Kidney capillary endothelial cell (primary cell): Measurements from ENCODE around the gene EDA2R.
A peak's percentile ranks its signal among the peaks of the same experiment; 100 is the strongest.

Experiments used
- DNase-seq: peaks from one replicate; pipeline ENCODE4 v3.0.0-alpha.2; 2018; ENCODE audit warnings: low spot score

EDA2R gene, protein sequence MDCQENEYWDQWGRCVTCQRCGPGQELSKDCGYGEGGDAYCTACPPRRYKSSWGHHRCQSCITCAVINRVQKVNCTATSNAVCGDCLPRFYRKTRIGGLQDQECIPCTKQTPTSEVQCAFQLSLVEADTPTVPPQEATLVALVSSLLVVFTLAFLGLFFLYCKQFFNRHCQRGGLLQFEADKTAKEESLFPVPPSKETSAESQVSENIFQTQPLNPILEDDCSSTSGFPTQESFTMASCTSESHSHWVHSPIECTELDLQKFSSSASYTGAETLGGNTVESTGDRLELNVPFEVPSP

DNA sequence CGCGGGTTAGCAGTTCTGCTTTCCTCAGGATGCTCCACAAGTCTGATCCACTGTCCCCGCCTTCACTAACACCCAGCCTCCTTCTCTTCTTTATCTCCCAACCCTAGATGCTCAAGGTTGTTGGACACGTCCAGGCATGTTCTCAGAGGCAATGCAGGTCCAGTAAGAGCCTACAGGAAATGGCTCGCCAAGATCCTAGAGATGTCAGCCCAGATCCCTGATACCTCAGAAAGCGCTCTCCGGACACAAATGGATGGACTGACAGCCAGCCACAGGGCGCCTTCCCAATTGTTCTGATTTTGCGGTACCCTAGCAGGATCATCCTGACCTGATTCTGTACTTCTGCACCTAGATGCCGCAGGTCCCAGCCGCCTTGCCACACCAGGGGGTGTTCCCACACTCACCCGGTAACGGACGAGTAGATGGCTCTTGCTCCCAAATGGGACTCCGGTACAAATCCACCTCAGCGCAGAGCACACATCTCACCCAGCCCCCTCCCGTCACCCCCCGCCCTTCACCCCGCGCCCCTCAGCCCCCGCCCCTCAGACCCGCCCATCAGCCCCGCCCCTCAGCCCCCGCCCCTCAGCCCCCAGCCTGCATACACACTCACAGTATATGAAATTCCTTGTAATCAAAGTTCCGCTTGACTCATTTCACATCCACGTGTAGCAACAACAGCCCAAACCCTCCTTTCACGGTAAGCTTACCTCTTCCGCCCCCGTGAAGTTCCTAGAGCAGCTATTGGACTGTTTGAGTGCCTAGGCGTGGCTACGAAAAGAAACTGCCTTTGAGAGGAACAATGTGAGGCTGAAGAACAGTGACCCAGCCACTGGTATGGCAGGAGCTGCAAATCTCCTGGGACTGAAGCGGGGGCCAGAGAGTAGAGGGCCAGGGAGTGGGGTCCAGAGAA lies at the start of gene EDA2R:
Gene EDA2R, minus strand, starts transcription at position 488 of the 910 bp plus-strand sequence. CDS start 23,058 bp downstream, outside the sequence.
- DNase-seq: peak; percentile 36

DNA sequence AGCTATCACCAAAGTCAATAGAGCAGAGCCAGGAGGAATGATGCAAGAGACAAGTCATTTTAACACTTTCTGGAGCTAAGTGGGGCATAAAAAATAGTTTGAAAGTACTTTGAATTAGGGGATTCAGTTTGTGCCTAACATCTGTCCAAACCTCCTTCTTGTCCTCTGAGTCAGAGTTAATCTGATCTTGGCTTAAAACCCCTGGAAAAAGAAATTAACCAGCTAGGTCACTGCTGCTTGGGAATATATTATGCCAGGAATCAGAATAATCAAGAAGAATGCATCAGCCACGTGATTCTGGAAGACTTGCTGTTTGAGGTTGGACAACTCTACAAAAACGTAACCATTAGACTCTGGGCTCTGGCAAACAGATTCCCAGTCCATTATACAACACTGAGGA lies 45.3 kb upstream of the EDA2R start:
- DNase-seq: no peak

DNA sequence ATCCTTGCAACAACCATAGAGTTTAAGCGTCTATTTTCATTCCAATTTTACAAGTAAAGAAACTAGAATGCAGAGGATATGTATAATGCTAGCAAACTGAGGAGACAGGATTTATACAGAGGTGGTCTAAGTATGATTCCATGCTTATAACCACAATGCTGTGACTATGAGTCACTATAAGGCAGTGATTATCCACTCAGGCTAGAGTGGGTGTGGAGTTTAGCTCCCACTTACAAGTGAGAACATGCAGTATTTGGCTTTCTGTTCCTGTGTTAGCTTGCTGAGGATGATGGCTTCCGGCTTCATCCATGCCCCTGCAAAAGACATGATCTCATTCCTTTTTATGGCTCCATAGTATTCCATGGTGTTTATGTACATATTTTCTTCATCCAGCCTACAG lies 41.6 kb upstream of the EDA2R start:
- no peak for DNase-seq

- no peak for DNase-seq
Measured at GRCh38 chrX:66677430-66677829, 38.6 kb upstream of the EDA2R start.

- peak; percentile 14 for DNase-seq
Measured at GRCh38 chrX:66676990-66677389, 38.1 kb upstream of the EDA2R start.

DNA sequence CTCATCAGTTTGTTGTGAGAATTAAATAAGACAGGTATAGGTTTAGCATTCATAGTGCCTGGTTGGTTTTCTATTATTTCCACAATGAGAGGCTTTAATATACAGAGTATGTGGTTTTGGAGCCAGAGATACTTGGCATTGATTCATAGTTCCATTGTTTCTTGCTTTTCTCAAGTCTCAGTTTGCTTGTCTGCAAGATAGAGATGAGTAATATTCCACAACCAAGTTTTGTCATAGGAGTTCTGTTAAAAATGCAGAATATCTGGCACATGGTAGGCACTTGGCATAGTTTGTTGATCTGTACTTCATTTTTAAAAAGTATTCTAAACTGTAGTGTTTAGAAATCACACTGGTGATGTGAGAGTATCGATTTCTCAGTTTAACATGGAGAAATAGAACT lies 37.5 kb upstream of the EDA2R start:
- no peak for DNase-seq

DNA sequence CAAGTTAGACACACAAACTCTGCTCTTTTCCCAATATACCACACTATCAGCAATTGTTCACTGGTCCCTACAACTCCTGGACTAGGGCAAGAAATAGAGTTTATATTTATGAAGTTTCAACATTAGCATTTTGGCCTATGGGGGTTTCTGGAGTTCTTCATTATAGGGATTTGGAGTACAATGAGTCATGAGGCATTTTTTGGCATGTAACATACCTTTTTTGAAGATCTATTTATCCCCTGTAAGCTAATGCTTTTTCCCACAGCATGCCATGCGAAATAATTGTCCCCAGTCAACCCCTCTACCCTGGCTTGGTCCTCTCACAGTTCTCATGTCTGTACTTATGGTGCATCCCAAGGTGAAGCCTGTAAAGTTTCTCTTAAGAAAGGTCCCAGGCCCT lies 36.7 kb upstream of the EDA2R start:
- no peak for DNase-seq

GRCh38 chrX:66674506-66674905 lies 35.6 kb upstream of the EDA2R start:
- no peak for DNase-seq

- no peak for DNase-seq
Measured at GRCh38 chrX:66672106-66672505, 33.2 kb upstream of the EDA2R start.

DNA sequence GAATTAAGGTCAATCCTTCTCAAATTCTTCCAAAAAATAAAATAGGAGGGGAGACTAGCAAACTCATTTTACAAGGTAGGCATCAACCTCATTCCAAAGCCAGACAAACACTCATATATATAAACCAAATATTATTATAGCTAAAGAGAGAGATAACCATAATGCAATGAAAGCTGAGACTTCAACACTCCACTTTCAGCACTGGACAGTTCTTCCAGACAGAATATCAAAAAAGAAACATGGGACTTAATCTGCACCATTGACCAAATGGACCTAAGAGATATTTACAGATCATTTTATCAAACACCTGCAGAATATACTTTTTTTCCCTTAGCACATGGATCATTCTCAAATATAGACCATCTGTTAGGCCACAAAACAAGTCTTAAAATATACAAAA lies 15.5 kb upstream of the EDA2R start:
- DNase-seq: no peak

DNA sequence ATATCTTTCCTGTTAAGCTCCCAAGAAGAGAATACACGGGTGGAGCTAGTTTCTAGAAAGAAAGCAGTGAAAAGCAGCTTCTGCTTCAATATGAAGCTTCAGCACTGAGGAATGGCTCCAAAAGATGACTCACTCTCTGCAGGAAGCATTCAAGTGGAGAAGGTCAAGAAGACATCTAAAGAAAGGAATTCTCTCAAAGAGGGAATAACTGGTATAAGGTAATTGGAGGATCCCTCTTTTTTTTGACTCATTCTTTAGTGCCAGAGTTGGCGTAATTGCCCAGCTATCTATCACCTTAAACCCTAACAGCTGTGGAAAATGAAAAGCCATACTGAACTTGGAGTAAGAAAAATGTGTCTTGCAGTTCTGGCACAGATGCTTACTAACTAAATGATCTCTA lies 3.5 kb downstream of the EDA2R start:
- peak; percentile 18 for DNase-seq

DNA sequence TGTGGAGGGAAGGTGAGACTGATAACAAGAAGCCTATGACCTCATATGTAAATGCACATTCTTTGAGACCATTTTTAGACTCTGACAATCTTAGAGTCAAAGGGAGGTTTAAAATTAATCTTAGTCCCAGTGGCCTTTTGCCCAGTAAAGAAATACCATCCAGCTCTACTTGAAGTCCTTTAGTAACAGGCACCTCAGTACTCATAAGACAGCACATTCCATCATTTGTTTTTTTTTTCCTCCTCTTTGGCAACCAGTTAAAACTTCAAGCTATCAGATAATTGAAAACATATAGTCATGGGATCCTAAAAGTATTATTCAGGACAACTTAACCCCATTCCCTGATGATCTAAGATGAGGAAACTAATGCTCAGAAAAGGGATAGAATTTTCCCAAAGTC lies 4.6 kb downstream of the EDA2R start:
- no peak for DNase-seq

DNA sequence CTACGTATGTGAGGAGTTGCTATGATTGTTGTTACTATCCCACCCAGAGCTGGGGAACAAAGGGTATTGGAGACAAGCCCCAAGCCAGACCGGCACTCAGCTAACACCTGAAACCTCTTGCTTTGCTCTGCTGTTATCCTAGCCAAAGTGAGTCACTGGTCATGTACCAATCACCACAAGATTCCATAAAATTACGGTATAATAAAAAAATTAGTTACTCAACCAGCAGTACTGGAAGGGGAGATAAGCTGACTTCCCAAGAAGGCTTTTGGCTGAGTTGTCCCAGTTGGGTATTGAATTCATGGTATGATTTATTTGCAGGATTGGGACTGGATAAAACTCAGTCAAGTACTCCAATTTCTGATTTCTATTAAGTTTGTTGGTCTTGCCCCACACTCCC lies 5.3 kb downstream of the EDA2R start:
- no peak for DNase-seq

GRCh38 chrX:66632981-66633380 lies 5.9 kb downstream of the EDA2R start:
- no peak for DNase-seq

GRCh38 chrX:66632473-66632872 lies 6.4 kb downstream of the EDA2R start:
- DNase-seq: no peak

- no peak for DNase-seq
Measured at GRCh38 chrX:66625525-66625924, 13.4 kb downstream of the EDA2R start.

DNA sequence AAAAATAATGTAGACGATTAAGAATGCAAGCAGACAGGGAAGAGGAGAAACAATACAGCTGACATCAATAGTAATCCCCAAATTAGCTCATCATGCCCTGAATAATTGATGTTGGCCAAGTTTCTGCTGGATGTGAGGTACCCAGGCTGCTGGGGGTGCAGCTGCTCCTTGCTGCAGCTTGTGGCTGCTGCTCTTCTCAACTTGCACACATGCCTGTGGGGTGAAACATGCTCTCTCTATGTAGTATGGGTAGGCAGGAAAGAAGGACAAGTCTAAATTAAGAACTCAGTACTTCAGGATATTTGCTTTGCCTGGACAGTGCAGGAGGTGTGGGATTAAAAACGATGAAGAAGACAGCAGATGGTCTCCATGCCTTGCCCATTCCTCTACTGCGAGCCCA lies 16.7 kb downstream of the EDA2R start:
- no peak for DNase-seq

GRCh38 chrX:66616944-66617343 lies 21.9 kb downstream of the EDA2R start:
- no peak for DNase-seq

DNA sequence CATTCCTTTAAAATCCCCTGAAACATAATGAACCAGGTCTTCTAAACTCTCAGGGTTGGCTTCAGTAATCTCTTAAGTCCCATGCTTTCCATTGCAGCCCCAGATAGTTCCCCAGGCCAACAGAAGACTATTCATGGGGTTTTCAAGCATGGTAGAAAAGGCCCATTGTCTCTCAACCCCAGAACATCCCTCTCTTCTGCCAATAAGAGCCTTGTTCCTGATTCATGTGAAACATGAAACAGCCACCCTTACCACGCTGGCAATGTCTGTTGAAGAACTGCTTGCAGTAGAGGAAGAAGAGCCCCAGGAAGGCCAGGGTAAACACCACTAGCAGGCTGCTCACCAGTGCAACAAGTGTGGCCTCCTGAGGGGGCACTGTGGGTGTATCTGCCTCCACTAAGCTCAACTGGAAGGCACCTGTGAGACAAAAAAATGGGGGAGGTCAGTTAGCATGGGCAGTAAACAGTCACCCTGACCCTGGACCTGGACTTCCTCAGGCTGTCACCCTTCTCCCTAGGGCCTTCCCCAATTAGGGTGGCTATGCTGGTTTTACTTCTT lies 36.4 kb downstream of the EDA2R start:
- DNase-seq: no peak

- DNase-seq: no peak
Measured at GRCh38 chrX:66601522-66601921, 37.4 kb downstream of the EDA2R start.

DNA sequence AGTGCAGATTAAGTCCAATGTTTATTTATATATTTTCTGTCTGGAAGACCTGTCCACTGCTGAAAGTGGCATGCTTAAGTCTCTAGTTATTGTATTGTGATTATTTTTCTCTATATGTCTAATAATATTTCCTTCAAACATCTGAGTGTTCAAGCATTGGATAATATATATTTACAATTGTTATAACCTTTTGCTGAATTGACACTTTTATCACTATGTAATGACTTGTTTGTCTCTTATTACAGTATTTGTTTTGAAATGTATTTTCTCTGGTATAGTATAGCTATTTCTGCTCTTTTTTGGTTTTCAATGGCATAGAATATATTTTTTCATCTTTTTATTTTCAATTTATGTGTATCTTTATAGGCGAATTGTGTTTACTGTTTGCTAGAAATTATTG lies 59.7 kb downstream of the EDA2R start:
- no peak for DNase-seq

DNA sequence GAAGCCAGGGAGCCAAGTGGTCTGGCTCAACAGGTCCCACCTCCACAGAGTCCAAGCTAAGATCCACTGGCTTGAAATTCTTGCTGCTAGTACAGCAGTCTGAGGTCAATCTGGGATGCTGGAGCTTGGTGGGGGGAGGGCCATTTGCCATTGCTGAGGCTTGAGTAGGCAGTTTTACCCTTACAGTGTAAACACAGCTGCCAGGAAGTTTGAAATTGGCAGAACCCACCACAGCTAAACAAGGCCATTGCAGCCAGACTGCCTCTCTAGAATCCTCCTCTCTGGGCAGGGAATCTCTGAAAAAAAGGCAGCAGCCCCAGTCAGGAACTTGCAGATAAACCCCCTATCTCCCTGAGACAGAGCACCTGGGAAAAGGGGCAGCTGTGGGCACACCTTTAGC lies 84.9 kb downstream of the EDA2R start:
- no peak for DNase-seq

GRCh38 chrX:66547847-66548369 lies 91.0 kb downstream of the EDA2R start:
- DNase-seq: no peak
